ENCODE data around the gene GGCT. TPM values are rescaled to one million over a fixed set of nuclear protein-coding genes. Genes with fewer than 3 reads are reported as not detected.

Gene GGCT
- total RNA-seq, 2 experiments from 2014 or later: 83.0 to 83.8 TPM

GRCh38 chr7:30474485-30474884, 30.1 kb downstream of the GGCT start:
- no peaks in the 10 kb centered on the region for H3K27me3 Mint-ChIP-seq (ENCODE audit: low read depth)
- no peak overlapping the region for H3K27ac Mint-ChIP-seq
- no peaks in the 10 kb centered on the region for H3K9me3 Mint-ChIP-seq
- peaks cover 3% of the 10 kb centered on the region for H3K36me3 Mint-ChIP-seq (ENCODE audit: low read depth)
- H3K4me3 Mint-ChIP-seq: no peak overlapping the region
- no peak for DNase-seq
- intact Hi-C loops (cut with micrococcal nuclease): loop anchor here (10.0 kb wide), 1 partner anchor 310 kb away; no protein-coding TSS in a partner anchor
- CTCF ChIA-PET: no interaction called here
- peaks cover 69% of the 10 kb centered on the region for H3K4me1 Mint-ChIP-seq (ENCODE audit: low read depth)

GRCh38 chr7:30473903-30474302, 30.7 kb downstream of the GGCT start:
- CTCF ChIA-PET: interaction anchor here (0.7 kb wide), 1 partner anchor 200 kb away, joined by 5 read pairs; no protein-coding TSS in a partner anchor
- no peaks in the 10 kb centered on the region for H3K9me3 Mint-ChIP-seq
- DNase-seq: no peak
- intact Hi-C loops (cut with micrococcal nuclease): loop anchor here (10.0 kb wide), 1 partner anchor 309 kb away; no protein-coding TSS in a partner anchor
- no peak overlapping the region for H3K4me3 Mint-ChIP-seq
- H3K36me3 Mint-ChIP-seq (ENCODE audit: low read depth): peaks cover 3% of the 10 kb centered on the region
- no peaks in the 10 kb centered on the region for H3K27me3 Mint-ChIP-seq (ENCODE audit: low read depth)
- no peak overlapping the region for H3K27ac Mint-ChIP-seq
- H3K4me1 Mint-ChIP-seq (ENCODE audit: low read depth): peaks cover 70% of the 10 kb centered on the region

- CTCF ChIA-PET: interaction anchor here (0.7 kb wide), 1 partner anchor 199 kb away, joined by 5 read pairs; no protein-coding TSS in a partner anchor
Observed at GRCh38 chr7:30472784-30473775, 31.5 kb downstream of the GGCT start.

DNA sequence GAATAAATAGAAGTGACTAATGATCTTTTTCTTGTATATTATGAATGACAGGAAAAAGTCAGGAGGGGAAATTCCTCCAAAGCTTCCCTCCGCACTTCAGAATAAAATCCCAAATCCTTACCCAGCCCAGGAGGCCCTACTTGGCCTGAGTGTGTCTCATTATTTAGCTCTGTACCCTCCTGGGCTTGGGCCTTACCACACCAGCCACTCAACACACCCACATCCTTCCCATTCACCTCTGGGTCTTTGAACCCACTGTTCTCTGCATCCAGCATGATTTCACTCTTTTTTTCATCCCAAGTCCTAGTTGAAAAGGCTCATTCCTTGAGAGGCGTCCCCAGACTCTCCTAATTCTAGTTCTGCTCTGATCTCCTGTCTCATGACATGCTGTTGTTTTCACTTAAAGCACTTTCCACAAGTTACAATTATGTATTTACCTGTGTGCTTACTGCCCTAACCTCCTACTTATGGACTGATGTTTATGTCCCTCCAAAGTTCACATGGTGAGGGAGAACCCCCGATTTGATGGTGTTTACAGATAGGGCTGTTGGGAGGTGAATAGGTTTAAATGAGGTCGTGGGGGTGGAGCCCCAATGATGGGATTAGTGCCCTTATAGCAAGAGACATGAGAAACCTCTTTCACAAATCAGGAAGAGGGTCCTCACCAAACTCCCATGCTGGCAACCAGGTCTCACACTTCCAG, 32.4 kb downstream of the GGCT start:
- Mint-ChIP-seq H3K4me1 (ENCODE audit: low read depth) (peaks cover 73% of the 10 kb centered on the region), H3K36me3 (ENCODE audit: low read depth) (peaks cover 3% of the 10 kb centered on the region), H3K9me3 (no peaks in the 10 kb centered on the region), H3K4me3 (no peak overlapping the region), H3K27ac (no peak overlapping the region), H3K27me3 (ENCODE audit: low read depth) (no peaks in the 10 kb centered on the region)
- no peak for DNase-seq
- CTCF ChIA-PET: no interaction called here
- intact Hi-C loops (cut with micrococcal nuclease): loop anchor here (10.0 kb wide), 1 partner anchor 307 kb away; no protein-coding TSS in a partner anchor

More at GRCh38 chr7:30472784-30473775, 31.5 kb downstream of the GGCT start:
- Mint-ChIP-seq H3K36me3 (ENCODE audit: low read depth) (peaks cover 3% of the 10 kb centered on the region), H3K4me1 (ENCODE audit: low read depth) (peaks cover 78% of the 10 kb centered on the region), H3K4me3 (no peak overlapping the region), H3K9me3 (no peaks in the 10 kb centered on the region), H3K27ac (no peak overlapping the region), H3K27me3 (ENCODE audit: low read depth) (no peaks in the 10 kb centered on the region)
- DNase-seq: no peak
- intact Hi-C loops (cut with micrococcal nuclease): loop anchor here (10.0 kb wide), 1 partner anchor 308 kb away; no protein-coding TSS in a partner anchor

GRCh38 chr7:30471205-30471604, 33.4 kb downstream of the GGCT start:
- CTCF ChIA-PET: no interaction called here
- intact Hi-C loops (cut with micrococcal nuclease): loop anchor here (10.0 kb wide), 1 partner anchor 306 kb away; no protein-coding TSS in a partner anchor
- H3K9me3 Mint-ChIP-seq: no peaks in the 10 kb centered on the region
- no peaks in the 10 kb centered on the region for H3K27me3 Mint-ChIP-seq (ENCODE audit: low read depth)
- DNase-seq: no peak
- peaks cover 62% of the 10 kb centered on the region for H3K4me1 Mint-ChIP-seq (ENCODE audit: low read depth)
- H3K36me3 Mint-ChIP-seq (ENCODE audit: low read depth): peaks cover 3% of the 10 kb centered on the region
- no peak overlapping the region for H3K4me3 Mint-ChIP-seq
- no peak overlapping the region for H3K27ac Mint-ChIP-seq

DNA sequence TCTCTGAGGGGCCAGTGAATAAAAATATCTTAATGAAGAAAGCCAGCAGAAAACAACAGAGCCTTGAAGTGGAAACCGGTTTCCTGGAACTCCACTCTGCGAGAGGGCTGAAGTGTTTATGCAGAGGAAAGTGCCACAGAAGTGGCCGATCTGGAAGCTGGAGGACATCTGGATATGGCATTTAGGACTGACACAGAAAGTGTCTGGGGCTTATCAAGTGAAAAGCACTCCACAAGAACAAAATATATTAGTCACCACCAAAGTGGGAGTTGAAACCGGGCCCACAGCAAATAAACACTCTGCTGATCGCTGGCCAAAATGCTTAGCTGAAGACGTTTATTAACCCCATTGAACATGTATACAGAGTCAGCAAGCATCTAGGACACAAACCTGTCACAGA, 33.9 kb downstream of the GGCT start:
- Mint-ChIP-seq H3K4me1 (ENCODE audit: low read depth) (peaks cover 58% of the 10 kb centered on the region), H3K27me3 (ENCODE audit: low read depth) (no peaks in the 10 kb centered on the region), H3K27ac (no peak overlapping the region), H3K4me3 (no peak overlapping the region), H3K36me3 (ENCODE audit: low read depth) (peaks cover 3% of the 10 kb centered on the region), H3K9me3 (no peaks in the 10 kb centered on the region)
- intact Hi-C loops (cut with micrococcal nuclease): loop anchor here (10.0 kb wide), 1 partner anchor 306 kb away; no protein-coding TSS in a partner anchor
- CTCF ChIA-PET: no interaction called here
- DNase-seq: no peak

GRCh38 chr7:30470163-30470770, 34.4 kb downstream of the GGCT start:
- intact Hi-C loops (cut with micrococcal nuclease): loop anchor here (10.0 kb wide), 1 partner anchor 305 kb away; no protein-coding TSS in a partner anchor
- DNase-seq: no peak
- Mint-ChIP-seq H3K27ac (no peak overlapping the region), H3K9me3 (no peaks in the 10 kb centered on the region), H3K27me3 (ENCODE audit: low read depth) (no peaks in the 10 kb centered on the region), H3K4me1 (ENCODE audit: low read depth) (peaks cover 55% of the 10 kb centered on the region), H3K4me3 (no peak overlapping the region), H3K36me3 (ENCODE audit: low read depth) (peaks cover 3% of the 10 kb centered on the region)
- CTCF ChIA-PET: no interaction called here

- CTCF ChIA-PET: interaction anchor here (1.2 kb wide), 1 partner anchor 9 kb away, joined by 4 read pairs; the partner anchor contains the start of gene NOD1
Observed at GRCh38 chr7:30469303-30469702, 35.3 kb downstream of the GGCT start.

DNA sequence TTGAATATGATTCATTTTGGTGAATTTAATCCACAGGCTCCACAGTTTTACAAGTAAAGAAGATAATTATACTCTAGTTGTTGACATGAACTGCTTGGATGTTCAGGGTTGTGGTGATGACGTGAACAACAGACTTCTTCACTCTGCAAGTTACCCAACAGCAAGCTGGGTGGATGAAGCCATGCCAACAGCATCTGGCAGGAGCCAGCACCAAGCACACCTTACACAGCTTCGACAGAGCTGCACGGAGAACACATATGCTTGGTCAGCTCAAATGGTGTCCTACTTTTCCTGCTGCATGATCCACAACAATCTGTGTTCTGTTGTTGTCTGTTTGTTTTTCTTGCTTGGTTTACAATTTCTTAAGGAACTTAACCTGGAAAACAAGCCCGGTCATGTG, 35.8 kb downstream of the GGCT start:
- Mint-ChIP-seq H3K27me3 (ENCODE audit: low read depth) (no peaks in the 10 kb centered on the region), H3K36me3 (ENCODE audit: low read depth) (peaks cover 4% of the 10 kb centered on the region), H3K4me3 (no peak overlapping the region), H3K9me3 (no peaks in the 10 kb centered on the region), H3K27ac (no peak overlapping the region), H3K4me1 (ENCODE audit: low read depth) (peaks cover 46% of the 10 kb centered on the region)
- DNase-seq: no peak
- CTCF ChIA-PET: interaction anchor here (1.2 kb wide), 1 partner anchor 10 kb away, joined by 4 read pairs; the partner anchor contains the start of gene NOD1
- intact Hi-C loops (cut with micrococcal nuclease): no loop called here

More at GRCh38 chr7:30469303-30469702, 35.3 kb downstream of the GGCT start:
- H3K4me1 Mint-ChIP-seq (ENCODE audit: low read depth): peaks cover 50% of the 10 kb centered on the region
- peaks cover 3% of the 10 kb centered on the region for H3K36me3 Mint-ChIP-seq (ENCODE audit: low read depth)
- no peaks in the 10 kb centered on the region for H3K27me3 Mint-ChIP-seq (ENCODE audit: low read depth)
- H3K4me3 Mint-ChIP-seq: no peak overlapping the region
- DNase-seq: no peak
- H3K9me3 Mint-ChIP-seq: no peaks in the 10 kb centered on the region
- intact Hi-C loops (cut with micrococcal nuclease): no loop called here
- H3K27ac Mint-ChIP-seq: no peak overlapping the region

- H3K27ac Mint-ChIP-seq: no peak overlapping the region
- H3K36me3 Mint-ChIP-seq (ENCODE audit: low read depth): peaks cover 1% of the 10 kb centered on the region
- no peak for DNase-seq
- H3K4me3 Mint-ChIP-seq: no peak overlapping the region
- CTCF ChIA-PET: no interaction called here
- intact Hi-C loops (cut with micrococcal nuclease): no loop called here
- H3K9me3 Mint-ChIP-seq: no peaks in the 10 kb centered on the region
- H3K4me1 Mint-ChIP-seq (ENCODE audit: low read depth): peaks cover 41% of the 10 kb centered on the region
- no peaks in the 10 kb centered on the region for H3K27me3 Mint-ChIP-seq (ENCODE audit: low read depth)
Observed at GRCh38 chr7:30468041-30468440, 36.6 kb downstream of the GGCT start.

- H3K9me3 Mint-ChIP-seq: no peaks in the 10 kb centered on the region
- peaks cover 37% of the 10 kb centered on the region for H3K4me1 Mint-ChIP-seq (ENCODE audit: low read depth)
- no peak overlapping the region for H3K27ac Mint-ChIP-seq
- no peaks in the 10 kb centered on the region for H3K27me3 Mint-ChIP-seq (ENCODE audit: low read depth)
- DNase-seq: no peak
- H3K4me3 Mint-ChIP-seq: no peak overlapping the region
- peaks cover 1% of the 10 kb centered on the region for H3K36me3 Mint-ChIP-seq (ENCODE audit: low read depth)
- intact Hi-C loops (cut with micrococcal nuclease): no loop called here
- CTCF ChIA-PET: no interaction called here
Observed at GRCh38 chr7:30467271-30467670, 37.4 kb downstream of the GGCT start.

- CTCF ChIA-PET: no interaction called here
- intact Hi-C loops (cut with micrococcal nuclease): no loop called here
- DNase-seq: no peak
- H3K9me3 Mint-ChIP-seq: no peaks in the 10 kb centered on the region
- no peak overlapping the region for H3K27ac Mint-ChIP-seq
- peaks cover 28% of the 10 kb centered on the region for H3K4me1 Mint-ChIP-seq (ENCODE audit: low read depth)
- no peak overlapping the region for H3K4me3 Mint-ChIP-seq
- H3K27me3 Mint-ChIP-seq (ENCODE audit: low read depth): no peaks in the 10 kb centered on the region
- peaks cover 1% of the 10 kb centered on the region for H3K36me3 Mint-ChIP-seq (ENCODE audit: low read depth)
Observed at GRCh38 chr7:30466266-30466665, 38.4 kb downstream of the GGCT start.

All from activated naive CD4-positive, alpha-beta T cell treated with anti-CD3 and anti-CD28 coated beads for 36 hours (primary cell).